IMR-90 (cell line): Measurements from ENCODE around the gene NANOG. TPM values are rescaled to one million over a fixed set of nuclear protein-coding genes. Genes with fewer than 3 reads are reported as not detected.
"Not testable (repeated sequence)": the region's sequence is repeated elsewhere in the genome, so short reads cannot be mapped to it uniquely, and the experiment has no call there.

Source experiments
- ATAC-seq: fragments of 200-7000 bp; cut with Tn5 transposase; 2 replicates; pipeline ENCODE4 v1.9.1; 2020; ENCODE audit warnings: low read depth, mild to moderate bottlenecking, moderate library complexity
- BruUV-seq: library from RNA; stranded (reverse); fragments of 400-500 nt; replicated peaks from 2 replicates; lab custom pipeline; 2021; lab: Mats Ljungman, UMichigan
- CTCF ChIA-PET: fragments of 300-600 bp; formaldehyde crosslinking; extraction: SDS; loops from one replicate; lab custom pipeline; 2021; ENCODE audit warnings: antibody characterized with exemption; lab: Yijun Ruan, JAX
- POLR2A ChIA-PET: fragments of 300-600 bp; sonication (Branson Sonifier 250); formaldehyde crosslinking; loops from one replicate; lab custom pipeline; 2022; ENCODE audit warnings: antibody characterized with exemption; ENCODE audit not compliant: unreplicated experiment; lab: Charles Lee
- DNase-seq: peaks from one replicate; pipeline ENCODE4 v3.0.0; 2013
- H2AFZ ChIP-seq: replicated peaks from 2 replicates; pipeline ENCODE3; 2013; ENCODE audit warnings: low read length, mild to moderate bottlenecking; ENCODE audit not compliant: poor library complexity
- H2AK5ac ChIP-seq: 2 replicates; pipeline ENCODE4 v1.6.1; 2013; ENCODE audit warnings: low read depth, low read length, inconsistent platforms
- H2AK9ac ChIP-seq: replicated peaks from 2 replicates; pipeline ENCODE3; 2013; ENCODE audit warnings: mild to moderate bottlenecking, low read depth, low read length, moderate library complexity; ENCODE audit not compliant: poor library complexity
- H2BK120ac ChIP-seq: 2 replicates; pipeline ENCODE4 v1.6.1; 2013; ENCODE audit warnings: low read depth, low read length, inconsistent platforms
- H2BK15ac ChIP-seq: 3 replicates; pipeline ENCODE4 v1.6.1; 2013; ENCODE audit warnings: low read depth, low read length, inconsistent platforms
- H2BK20ac ChIP-seq: 2 replicates; pipeline ENCODE4 v1.6.1; 2013; ENCODE audit warnings: low read depth, mild to moderate bottlenecking, inconsistent platforms, low read length, moderate library complexity
- H2BK5ac ChIP-seq: 2 replicates; pipeline ENCODE4 v1.6.1; 2013; ENCODE audit warnings: mild to moderate bottlenecking, low read depth, low read length, inconsistent platforms; ENCODE audit not compliant: poor library complexity, severe bottlenecking
- H3K14ac ChIP-seq: replicated peaks from 2 replicates; pipeline ENCODE4 v1.6.1; 2013; ENCODE audit warnings: low read depth, low read length, inconsistent platforms
- H3K18ac ChIP-seq: 2 replicates; pipeline ENCODE4 v1.6.1; 2013; ENCODE audit warnings: low read depth, low read length, control low read depth
- H3K23ac ChIP-seq: 2 replicates; pipeline ENCODE4 v1.6.1; 2013; ENCODE audit warnings: low read depth, low read length, inconsistent platforms
- H3K27ac ChIP-seq: 2 replicates; pipeline ENCODE4 v1.5.1; 2013; ENCODE audit warnings: mild to moderate bottlenecking, control low read depth, low read length; ENCODE audit not compliant: insufficient read depth
- H3K27me3 ChIP-seq: 2 replicates; pipeline ENCODE4 v1.6.1; 2013; ENCODE audit warnings: low read length; ENCODE audit not compliant: control insufficient read depth, insufficient read depth
- H3K36me3 ChIP-seq: 2 replicates; pipeline ENCODE4 v1.6.1; 2013; ENCODE audit warnings: low read length, mixed read lengths; ENCODE audit not compliant: control insufficient read depth, insufficient read depth
- H3K4ac ChIP-seq: 2 replicates; pipeline ENCODE4 v1.6.1; 2013; ENCODE audit warnings: low read depth, low read length, inconsistent platforms
- H3K4me1 ChIP-seq: 2 replicates; pipeline ENCODE4 v1.6.1; 2013; ENCODE audit warnings: low read length, mixed read lengths; ENCODE audit not compliant: control insufficient read depth, insufficient read depth
- H3K4me2 ChIP-seq: 2 replicates; pipeline ENCODE4 v1.6.1; 2013; ENCODE audit warnings: low read depth, mild to moderate bottlenecking, control low read depth, low read length, moderate library complexity
- H3K4me3 ChIP-seq: 2 replicates; pipeline ENCODE4 v1.5.1; 2013; ENCODE audit warnings: low read depth, mild to moderate bottlenecking, control low read depth, low read length, moderate library complexity; ENCODE audit not compliant: insufficient read depth
- H3K56ac ChIP-seq: 2 replicates; pipeline ENCODE4 v1.6.1; 2013; ENCODE audit warnings: low read length, inconsistent platforms; ENCODE audit not compliant: insufficient read depth; ENCODE audit errors: extremely low read depth
- H3K79me1 ChIP-seq, 2 experiments: 2 replicates each; pipeline ENCODE4 v1.6.1; 2013; ENCODE audit warnings: low read length in 2 of 2, inconsistent platforms in 1 of 2, low read depth in 1 of 2
- H3K9ac ChIP-seq: 2 replicates; pipeline ENCODE4 v1.6.1; 2013; ENCODE audit warnings: low read depth, low read length, control low read depth
- H3K9me1 ChIP-seq: 2 replicates; pipeline ENCODE4 v1.6.1; 2013; ENCODE audit warnings: low read length, inconsistent platforms; ENCODE audit not compliant: insufficient read depth
- H3K9me3 ChIP-seq: 2 replicates; pipeline ENCODE4 v1.6.1; 2013; ENCODE audit warnings: low read length; ENCODE audit not compliant: control insufficient read depth, insufficient read depth
- H4K20me1 ChIP-seq: 2 replicates; pipeline ENCODE4 v1.6.1; 2013; ENCODE audit warnings: low read length, inconsistent platforms; ENCODE audit not compliant: insufficient read depth
- H4K5ac ChIP-seq: 2 replicates; pipeline ENCODE4 v1.6.1; 2013; ENCODE audit warnings: mild to moderate bottlenecking, low read depth, low read length, control low read depth
- H4K8ac ChIP-seq, 2 experiments: 2 replicates each; pipeline ENCODE4 v1.6.1; 2013; ENCODE audit warnings: low read depth in 2 of 2, low read length in 2 of 2, control low read depth in 1 of 2, inconsistent platforms in 1 of 2
- H4K91ac ChIP-seq: 2 replicates; pipeline ENCODE4 v1.6.1; 2013; ENCODE audit warnings: low read depth, low read length, inconsistent platforms; ENCODE audit not compliant: insufficient read depth
- WGBS, 2 experiments: methylation state at CpG; one replicate each; pipeline versions ENCODE4 v1.1.5 to v1.1.7; 2013; ENCODE audit warnings: missing lambda C conversion rate in 2 of 2; ENCODE audit not compliant: insufficient read length in 1 of 2; ENCODE audit errors: extremely low coverage in 2 of 2; 5-methylcytosine and 5-hydroxymethylcytosine counted together
- dilution Hi-C: fragments of 300-500 bp; cut with HindIII; formaldehyde crosslinking; loops from one replicate; pipeline ENCODE4 v1.14.3; 2018; ENCODE audit warnings: low sequenced_read_pairs; ENCODE audit not compliant: unreplicated experiment
- in situ Hi-C: fragments of 300-500 bp; cut with MboI; formaldehyde crosslinking; loops from 3 replicates; pipeline ENCODE4 v1.14.3; 2019; ENCODE audit warnings: low sequenced_read_pairs, inconsistent platforms, mixed read lengths
- intact Hi-C: fragments of 100-400 bp; cut with micrococcal nuclease; formaldehyde crosslinking; loops from 2 replicates; pipeline ENCODE4 v1.10.0; 2022
- polyA plus RNA-seq, 3 experiments: library from polyadenylated mRNA; depleted of rRNA; stranded (reverse); fragments of >200 nt; gene quantifications; 2 replicates each; pipeline ENCODE4 v1.2.3, GENCODE V29; 2012; ENCODE audit warnings: low replicate concordance in 1 of 3
- total RNA-seq: library from RNA; depleted of rRNA; stranded (reverse); fragments of >200 nt; gene quantifications from 2 replicates; pipeline ENCODE4 v1.2.3, GENCODE V29; 2012

Gene NANOG
- total and polyA plus RNA-seq, 2 of the 4 experiments (the other 2 are of a cell fraction): not detected

GRCh38 chr12:7797269-7797668 is 8.1 kb downstream of the NANOG start:
- H3K9me3 ChIP-seq, H3K14ac ChIP-seq, H3K36me3 ChIP-seq, H4K20me1 ChIP-seq, H3K9me1 ChIP-seq, ATAC-seq, H3K9ac ChIP-seq, H2AK5ac ChIP-seq, H3K4me2 ChIP-seq, H2BK20ac ChIP-seq, H4K91ac ChIP-seq, dilution Hi-C loops, H2BK120ac ChIP-seq, H3K4me1 ChIP-seq, H3K79me1 ChIP-seq, DNase-seq, H4K5ac ChIP-seq, H3K4me3 ChIP-seq, H3K4ac ChIP-seq, H3K56ac ChIP-seq, in situ Hi-C loops, CTCF ChIA-PET, H2AFZ ChIP-seq, H3K23ac ChIP-seq, H3K18ac ChIP-seq, H4K8ac ChIP-seq, intact Hi-C loops, H2BK15ac ChIP-seq, BruUV-seq, H2AK9ac ChIP-seq, H2BK5ac ChIP-seq, POLR2A ChIA-PET, H3K27me3 ChIP-seq, H3K27ac ChIP-seq: not testable (repeated sequence)
- no CpG with 5 or more reads among the region's 7 CpGs for WGBS, 2 experiments
